ENCODE results near the gene CDC42EP3.

CDC42EP3 gene

GRCh38 chr2:37674946-37675345 lies 3.5 kb upstream of the CDC42EP3 start:
- no peak overlapping the region for H3K27ac ChIP-seq (ENCODE audit: low read length)
- peaks cover 62% of the 10 kb centered on the region for H3K27me3 ChIP-seq (ENCODE audit: insufficient read depth, low read length, poor library complexity)
- H4K20me1 ChIP-seq (ENCODE audit: insufficient read depth, low read length): no peaks in the 10 kb centered on the region
- H3K79me2 ChIP-seq (ENCODE audit: insufficient read depth, low read length): no peaks in the 10 kb centered on the region
- no peak overlapping the region for H2AFZ ChIP-seq (ENCODE audit: low read depth, low read length)
- no peaks in the 10 kb centered on the region for H3K36me3 ChIP-seq (ENCODE audit: insufficient read depth, low read length)
- no peaks in the 10 kb centered on the region for H3K9me3 ChIP-seq (ENCODE audit: insufficient read depth, low read length, severe bottlenecking)
- H3K4me2 ChIP-seq (ENCODE audit: insufficient read depth, low read length): no peak overlapping the region
- no peak overlapping the region for H3K4me3 ChIP-seq (ENCODE audit: low read depth in 1 of 2, low read length in 2 of 2)
- H3K9ac ChIP-seq (ENCODE audit: low read depth, low read length): no peak overlapping the region
- ATAC-seq (ENCODE audit: insufficient read depth, low read depth) (no peak), DNase-seq (no peak)
- TF ChIP-seq EZH2 (IDR thresholded peaks at IDR 0.05; ENCODE audit: borderline replicate concordance, low read depth, low read length, severe bottlenecking): no peak
- no peak for TF ChIP-seq CTCF (IDR thresholded peaks at IDR 0.05; ENCODE audit: borderline replicate concordance, extremely low read depth, low read length, poor library complexity, severe bottlenecking)
- peaks cover 16% of the 10 kb centered on the region for H3K4me1 ChIP-seq (ENCODE audit: insufficient read depth, low read length)

GRCh38 chr2:37672870-37673184 lies 1.4 kb upstream of the CDC42EP3 start:
- H3K4me1 ChIP-seq (ENCODE audit: insufficient read depth, low read length): peaks cover 16% of the 10 kb centered on the region
- H4K20me1 ChIP-seq (ENCODE audit: insufficient read depth, low read length): no peaks in the 10 kb centered on the region
- ATAC-seq (ENCODE audit: insufficient read depth, low read depth) (no peak), DNase-seq (no peak)
- no peaks in the 10 kb centered on the region for H3K9me3 ChIP-seq (ENCODE audit: insufficient read depth, low read length, severe bottlenecking)
- H3K27me3 ChIP-seq (ENCODE audit: insufficient read depth, low read length, poor library complexity): peaks cover 72% of the 10 kb centered on the region
- H3K4me2 ChIP-seq (ENCODE audit: insufficient read depth, low read length): peak overlapping the region; percentile 75
- no peak overlapping the region for H3K4me3 ChIP-seq (ENCODE audit: low read depth in 1 of 2, low read length in 2 of 2)
- no peaks in the 10 kb centered on the region for H3K79me2 ChIP-seq (ENCODE audit: insufficient read depth, low read length)
- no peak overlapping the region for H2AFZ ChIP-seq (ENCODE audit: low read depth, low read length)
- H3K9ac ChIP-seq (ENCODE audit: low read depth, low read length): no peak overlapping the region
- H3K36me3 ChIP-seq (ENCODE audit: insufficient read depth, low read length): no peaks in the 10 kb centered on the region
- no peak overlapping the region for H3K27ac ChIP-seq (ENCODE audit: low read length)
- TF ChIP-seq EZH2 (IDR thresholded peaks at IDR 0.05; ENCODE audit: borderline replicate concordance, low read depth, low read length, severe bottlenecking): no peak
- TF ChIP-seq CTCF (IDR thresholded peaks at IDR 0.05; ENCODE audit: borderline replicate concordance, extremely low read depth, low read length, poor library complexity, severe bottlenecking): no peak

- Histone ChIP-seq H3K4me1 (ENCODE audit: insufficient read depth, low read length) (peaks cover 16% of the 10 kb centered on the region), H3K9me3 (ENCODE audit: insufficient read depth, low read length, severe bottlenecking) (no peaks in the 10 kb centered on the region), H3K4me2 (ENCODE audit: insufficient read depth, low read length) (peak overlapping the region; percentile 75), H3K9ac (ENCODE audit: low read depth, low read length) (peak overlapping the region; percentile 27; the same call in 1 of the 2 replicates), H3K27ac (ENCODE audit: low read length) (no peak overlapping the region), H4K20me1 (ENCODE audit: insufficient read depth, low read length) (no peaks in the 10 kb centered on the region), H3K79me2 (ENCODE audit: insufficient read depth, low read length) (no peaks in the 10 kb centered on the region), H3K27me3 (ENCODE audit: insufficient read depth, low read length, poor library complexity) (peaks cover 71% of the 10 kb centered on the region), H3K36me3 (ENCODE audit: insufficient read depth, low read length) (no peaks in the 10 kb centered on the region), H3K4me3 (ENCODE audit: low read depth in 1 of 2, low read length in 2 of 2) (peak overlapping the region; percentile 3 to 56; a peak in 3 of 4 replicates), H2AFZ (ENCODE audit: low read depth, low read length) (peak overlapping the region; percentile 51; the same call in 1 of the 2 replicates)
- peak; percentile 53 for DNase-seq
- TF ChIP-seq EZH2 (IDR thresholded peaks at IDR 0.05; ENCODE audit: borderline replicate concordance, low read depth, low read length, severe bottlenecking) (peak; percentile 85), CTCF (IDR thresholded peaks at IDR 0.05; ENCODE audit: borderline replicate concordance, extremely low read depth, low read length, poor library complexity, severe bottlenecking) (no peak)
- ATAC-seq (ENCODE audit: insufficient read depth, low read depth): peak; percentile 63
Measured at GRCh38 chr2:37672104-37672869, 845 bp upstream of the CDC42EP3 start.

All from DND-41 (cell line).